Gastrocnemius medialis (tissue), 4 donors: ENCODE data around the gene CHIC2. TPM values are rescaled to one million over a fixed set of nuclear protein-coding genes. Genes with fewer than 3 reads are reported as not detected.
A peak's percentile ranks its signal among the peaks of the same experiment; 100 is the strongest.

Experiments used
- ATAC-seq, 2 donors: fragments of 150-250 bp; one replicate each; pipeline ENCODE4 v1.9.1; 2016
- DNase-seq, 2 donors: peaks; one replicate each; pipeline ENCODE4 v3.0.0-alpha.2; 2019
- H3K27ac ChIP-seq, 4 donors: fragments of 200-600 bp; sonication (generic); 1 replicate in 1 of 4; 2 replicates in 3 of 4; pipeline ENCODE4 v1.5.1; 2016 to 2018; ENCODE audit warnings: mild to moderate bottlenecking in 2 of 4, moderate library complexity in 1 of 4
- H3K27me3 ChIP-seq, 3 donors: fragments of 200-600 bp; sonication (generic) in 2 of 3; 1 replicate in 1 of 3; 2 replicates in 2 of 3; pipeline versions ENCODE4 v1.5.1 to v1.6.0; 2016 to 2019; ENCODE audit warnings: mild to moderate bottlenecking in 1 of 3, moderate library complexity in 1 of 3
- H3K36me3 ChIP-seq, 2 donors: fragments of 200-600 bp; sonication (generic) in 1 of 2; one replicate each; pipeline ENCODE4 v1.5.1; 2017 to 2018
- H3K4me1 ChIP-seq, 2 donors: fragments of 200-600 bp; sonication (generic) in 1 of 2; one replicate each; pipeline ENCODE4 v1.5.1; 2016 to 2017; ENCODE audit warnings: mild to moderate bottlenecking in 2 of 2
- H3K4me3 ChIP-seq, 4 donors: fragments of 200-600 bp; sonication (generic) in 3 of 4; 1 replicate in 1 of 4; 2 replicates in 3 of 4; pipeline ENCODE4 v1.5.1; 2016 to 2019; ENCODE audit warnings: mild to moderate bottlenecking in 2 of 4
- H3K9me3 ChIP-seq, 3 donors: fragments of 200-600 bp; sonication (generic) in 2 of 3; 1 replicate in 1 of 3; 2 replicates in 2 of 3; pipeline ENCODE4 v1.5.1; 2016 to 2019
- POLR2A ChIP-seq, 2 donors: fragments of 450-650 bp; IDR thresholded peaks; one replicate each; pipeline ENCODE4 v1.6.1; 2017; ENCODE audit warnings: antibody characterized with exemption in 2 of 2, mild to moderate bottlenecking in 2 of 2, moderate library complexity in 2 of 2
- in situ Hi-C, 4 donors: fragments of 200-750 bp; cut with MboI; loops; one replicate each; pipeline versions ENCODE4 v1.15.0 to v1.8.0; 2017; ENCODE audit warnings: low sequenced_read_pairs in 4 of 4
- intact Hi-C: fragments of 100-400 bp; cut with DNase I; formaldehyde crosslinking; loops from one replicate; pipeline ENCODE4 v1.15.1; 2023; ENCODE audit warnings: low total_unique reads
- total RNA-seq, 4 donors: library from RNA; depleted of rRNA; stranded (reverse); fragments of >200 nt; gene quantifications; one replicate each; pipeline versions ENCODE4 v1.1.0 to v1.2.3, GENCODE V29; 2016
- TF ChIP-seq, protein P1 (sequence below), 5 experiments: fragments of 450-650 bp in 3 of 5; fragments of 200-600 bp in 2 of 5; sonication (generic) in 2 of 5; IDR thresholded peaks in 4 of 5; conservative IDR thresholded peaks in 1 of 5; 1 replicate in 4 of 5; 2 replicates in 1 of 5; pipeline ENCODE4 v1.5.1; 2016 to 2019; ENCODE audit warnings: antibody characterized with exemption in 5 of 5, mild to moderate bottlenecking in 3 of 5, moderate library complexity in 3 of 5

CHIC2 gene
- total RNA-seq, 4 donors from 2014 or later: 11.9 to 18.6 (median 15.5) TPM

DNA sequence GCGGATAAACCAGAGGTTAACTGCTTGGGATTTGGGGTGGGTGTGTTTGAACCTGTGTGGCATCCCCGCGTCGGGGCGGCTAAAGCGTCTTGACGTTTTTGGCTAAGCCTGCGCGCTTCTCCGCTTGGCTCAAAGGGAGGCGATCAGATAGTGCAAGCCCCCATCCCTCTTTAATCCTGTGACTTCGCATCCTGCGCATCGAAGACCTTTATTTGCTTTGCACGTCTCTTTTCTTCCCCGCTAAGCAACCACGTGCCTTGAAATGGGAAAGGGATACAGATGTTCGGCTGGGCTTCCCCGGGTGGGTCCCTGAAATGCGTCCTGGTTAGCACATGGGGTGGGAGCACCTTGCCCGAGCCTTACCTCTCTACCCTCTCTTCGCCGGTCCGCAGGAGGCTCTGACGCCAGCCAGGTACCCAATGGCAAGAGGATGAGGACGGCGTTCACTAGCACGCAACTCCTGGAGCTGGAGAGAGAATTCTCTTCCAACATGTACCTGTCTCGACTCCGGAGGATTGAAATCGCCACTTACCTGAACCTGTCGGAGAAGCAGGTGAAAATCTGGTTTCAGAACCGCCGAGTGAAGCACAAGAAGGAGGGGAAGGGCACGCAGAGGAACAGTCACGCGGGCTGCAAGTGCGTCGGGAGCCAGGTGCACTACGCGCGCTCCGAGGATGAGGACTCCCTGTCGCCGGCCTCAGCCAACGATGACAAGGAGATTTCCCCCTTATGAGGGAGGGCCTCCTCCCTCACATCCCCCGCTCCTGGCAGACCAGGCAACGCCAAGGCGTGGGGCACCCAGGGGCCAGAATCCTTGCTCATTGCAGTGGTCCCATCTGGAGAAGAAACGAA is 37.0 kb upstream of the CHIC2 start:
- intact Hi-C loops (no loop called here), in situ Hi-C loops (no loop called here)
- Histone ChIP-seq H3K27ac (no peak overlapping the region), H3K9me3 (no peaks in the 10 kb centered on the region), H3K4me1 (peaks cover 27 to 29% of the 10 kb centered on the region in 2 donors), H3K36me3 (no peaks in the 10 kb centered on the region), H3K4me3 (peak overlapping the region; percentile 34 to 59 (median 44)), H3K27me3 (peaks cover 64 to 82% (median 75%) of the 10 kb centered on the region in 3 donors)
- DNase-seq (no peak), ATAC-seq (no peak)
- TF ChIP-seq, protein P1, sequence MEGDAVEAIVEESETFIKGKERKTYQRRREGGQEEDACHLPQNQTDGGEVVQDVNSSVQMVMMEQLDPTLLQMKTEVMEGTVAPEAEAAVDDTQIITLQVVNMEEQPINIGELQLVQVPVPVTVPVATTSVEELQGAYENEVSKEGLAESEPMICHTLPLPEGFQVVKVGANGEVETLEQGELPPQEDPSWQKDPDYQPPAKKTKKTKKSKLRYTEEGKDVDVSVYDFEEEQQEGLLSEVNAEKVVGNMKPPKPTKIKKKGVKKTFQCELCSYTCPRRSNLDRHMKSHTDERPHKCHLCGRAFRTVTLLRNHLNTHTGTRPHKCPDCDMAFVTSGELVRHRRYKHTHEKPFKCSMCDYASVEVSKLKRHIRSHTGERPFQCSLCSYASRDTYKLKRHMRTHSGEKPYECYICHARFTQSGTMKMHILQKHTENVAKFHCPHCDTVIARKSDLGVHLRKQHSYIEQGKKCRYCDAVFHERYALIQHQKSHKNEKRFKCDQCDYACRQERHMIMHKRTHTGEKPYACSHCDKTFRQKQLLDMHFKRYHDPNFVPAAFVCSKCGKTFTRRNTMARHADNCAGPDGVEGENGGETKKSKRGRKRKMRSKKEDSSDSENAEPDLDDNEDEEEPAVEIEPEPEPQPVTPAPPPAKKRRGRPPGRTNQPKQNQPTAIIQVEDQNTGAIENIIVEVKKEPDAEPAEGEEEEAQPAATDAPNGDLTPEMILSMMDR (IDR thresholded peaks at IDR 0.05 in 4 of 5, conservative IDR thresholded peaks at IDR 0.05 in 1 of 5): no peak
- TF ChIP-seq POLR2A (IDR thresholded peaks at IDR 0.05): no peak

DNA sequence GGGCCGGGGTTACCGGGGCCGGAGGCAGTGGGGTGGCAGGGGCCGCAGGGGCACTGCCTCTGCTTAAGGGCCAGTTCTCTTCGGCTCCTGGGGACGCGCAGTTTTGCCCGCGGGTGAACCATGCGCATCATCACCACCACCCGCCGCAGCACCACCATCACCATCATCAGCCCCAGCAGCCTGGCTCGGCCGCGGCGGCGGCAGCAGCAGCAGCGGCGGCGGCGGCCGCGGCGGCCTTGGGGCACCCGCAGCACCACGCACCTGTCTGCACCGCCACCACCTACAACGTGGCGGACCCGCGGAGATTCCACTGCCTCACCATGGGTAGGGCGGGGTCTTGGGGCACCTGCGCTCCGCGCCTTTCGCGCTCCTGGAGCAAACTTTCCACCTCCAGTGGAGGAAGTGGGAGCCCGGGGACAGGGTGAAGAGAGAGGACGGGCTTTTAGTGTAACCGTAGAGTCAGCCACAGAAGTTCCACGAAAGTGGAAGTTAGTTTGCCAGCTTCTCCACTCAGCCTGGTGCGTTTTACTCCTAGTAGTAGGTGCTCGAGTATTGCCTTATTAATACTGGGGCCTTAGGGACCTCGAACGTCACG is 36.3 kb upstream of the CHIC2 start:
- DNase-seq: no peak
- intact Hi-C loops (no loop called here), in situ Hi-C loops (no loop called here)
- Histone ChIP-seq H3K4me1 (peaks cover 27 to 29% of the 10 kb centered on the region in 2 donors), H3K27ac (no peak overlapping the region), H3K4me3 (peak overlapping the region; percentile 34 to 59 (median 44)), H3K27me3 (peaks cover 69 to 86% (median 81%) of the 10 kb centered on the region in 3 donors), H3K9me3 (no peaks in the 10 kb centered on the region), H3K36me3 (no peaks in the 10 kb centered on the region)
- no peak for ATAC-seq
- TF ChIP-seq POLR2A (IDR thresholded peaks at IDR 0.05): no peak
- TF ChIP-seq, protein P1 (IDR thresholded peaks at IDR 0.05 in 4 of 5, conservative IDR thresholded peaks at IDR 0.05 in 1 of 5): no peak

DNA sequence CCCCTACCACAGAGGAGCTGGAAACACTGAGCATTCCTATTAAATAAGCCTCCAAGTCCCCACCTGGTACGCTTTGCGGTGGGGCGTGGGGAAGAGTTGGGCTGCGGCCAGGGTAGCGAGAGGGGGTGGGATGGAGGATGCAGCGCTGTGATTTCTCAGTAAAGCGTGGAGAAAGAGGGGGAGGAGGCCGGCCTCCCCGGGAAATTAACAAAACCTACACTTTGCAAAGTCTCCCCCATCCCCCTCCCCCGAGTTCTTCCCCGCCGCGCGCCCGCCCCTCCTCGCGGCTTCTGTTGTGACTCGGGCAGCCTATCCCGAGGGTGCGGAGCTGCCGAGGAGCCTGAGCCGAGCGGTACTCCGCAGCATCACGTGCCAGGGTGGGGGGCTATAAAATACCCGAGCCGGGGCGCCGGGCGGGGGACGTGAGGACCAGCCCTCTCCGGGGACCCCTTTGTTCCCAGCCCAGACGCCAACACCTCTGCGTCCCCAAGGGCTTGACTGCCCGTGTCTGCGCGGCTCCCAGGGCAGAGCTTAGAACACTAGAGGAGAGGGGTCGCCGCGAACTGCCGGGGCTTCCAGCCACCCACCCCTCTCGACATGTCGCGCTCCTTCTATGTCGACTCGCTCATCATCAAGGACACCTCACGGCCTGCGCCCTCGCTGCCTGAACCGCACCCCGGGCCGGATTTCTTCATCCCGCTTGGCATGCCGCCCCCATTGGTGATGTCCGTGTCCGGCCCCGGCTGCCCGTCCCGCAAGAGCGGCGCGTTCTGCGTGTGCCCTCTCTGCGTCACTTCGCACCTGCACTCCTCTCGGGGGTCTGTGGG is 35.6 kb upstream of the CHIC2 start, which contains the start of gene GSX2:
Gene GSX2, plus strand, starts transcription at position 416 of the 827 bp plus-strand sequence. Its CDS starts 182 bp downstream, at position 598.
- Histone ChIP-seq H3K27ac (no peak within 1 kb of the TSS), H3K36me3 (no peaks in the 10 kb centered on the region), H3K9me3 (no peaks in the 10 kb centered on the region), H3K4me3 (peak within 1 kb of the TSS; percentile 34 to 59 (median 44)), H3K27me3 (peaks cover 72 to 89% (median 87%) of the 10 kb centered on the region in 3 donors), H3K4me1 (peaks cover 27 to 29% of the 10 kb centered on the region in 2 donors)
- no peak for TF ChIP-seq POLR2A (IDR thresholded peaks at IDR 0.05)
- TF ChIP-seq, protein P1 (IDR thresholded peaks at IDR 0.05 in 4 of 5, conservative IDR thresholded peaks at IDR 0.05 in 1 of 5): no peak
- intact Hi-C loops (loop anchor here (10.0 kb wide), 1 partner anchor 115 kb away; no protein-coding TSS in a partner anchor), in situ Hi-C loops (no loop called here)
- DNase-seq: peak in 1 of 2 donors; percentile 26
- ATAC-seq: no peak

DNA sequence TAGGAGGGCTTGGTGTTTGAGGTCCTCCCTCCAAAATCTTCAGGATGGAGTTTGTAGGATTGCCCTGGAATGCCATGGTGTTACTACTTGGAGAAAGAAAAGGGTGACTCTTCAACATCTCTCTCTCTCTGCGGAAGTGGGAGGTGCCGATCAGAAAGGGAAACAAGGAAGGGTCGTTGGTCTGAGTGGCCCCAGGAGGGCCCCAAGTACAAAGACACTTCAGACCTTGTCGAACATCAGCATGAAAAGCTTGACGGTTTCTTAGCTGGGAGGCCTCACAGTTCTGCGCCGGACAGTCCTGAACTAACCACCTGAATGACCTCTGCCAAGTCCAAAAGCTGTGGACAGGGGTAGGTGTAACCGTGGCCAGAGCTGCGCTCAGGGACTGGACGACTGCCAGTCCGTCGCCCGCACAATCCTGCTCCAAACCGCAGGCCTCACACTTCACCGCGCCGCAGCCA is 34.9 kb upstream of the CHIC2 start:
- no peak for DNase-seq
- Histone ChIP-seq H3K27ac (no peak overlapping the region), H3K4me1 (peaks cover 27% of the 10 kb centered on the region in 2 donors), H3K9me3 (no peaks in the 10 kb centered on the region), H3K27me3 (peaks cover 72 to 94% (median 90%) of the 10 kb centered on the region in 3 donors), H3K4me3 (peak overlapping the region; percentile 34 to 59 (median 44)), H3K36me3 (no peaks in the 10 kb centered on the region)
- ATAC-seq: no peak
- TF ChIP-seq POLR2A (IDR thresholded peaks at IDR 0.05): no peak
- TF ChIP-seq, protein P1 (IDR thresholded peaks at IDR 0.05 in 4 of 5, conservative IDR thresholded peaks at IDR 0.05 in 1 of 5): no peak
- intact Hi-C loops: loop anchor here (10.0 kb wide), 1 partner anchor 115 kb away; no protein-coding TSS in a partner anchor
- in situ Hi-C loops: no loop called here
